Measurements from ENCODE around the gene GADD45B.

GRCh38 chr19:2431318-2432055 is 44.4 kb upstream of the GADD45B start:
- TF ChIP-seq, protein P1, sequence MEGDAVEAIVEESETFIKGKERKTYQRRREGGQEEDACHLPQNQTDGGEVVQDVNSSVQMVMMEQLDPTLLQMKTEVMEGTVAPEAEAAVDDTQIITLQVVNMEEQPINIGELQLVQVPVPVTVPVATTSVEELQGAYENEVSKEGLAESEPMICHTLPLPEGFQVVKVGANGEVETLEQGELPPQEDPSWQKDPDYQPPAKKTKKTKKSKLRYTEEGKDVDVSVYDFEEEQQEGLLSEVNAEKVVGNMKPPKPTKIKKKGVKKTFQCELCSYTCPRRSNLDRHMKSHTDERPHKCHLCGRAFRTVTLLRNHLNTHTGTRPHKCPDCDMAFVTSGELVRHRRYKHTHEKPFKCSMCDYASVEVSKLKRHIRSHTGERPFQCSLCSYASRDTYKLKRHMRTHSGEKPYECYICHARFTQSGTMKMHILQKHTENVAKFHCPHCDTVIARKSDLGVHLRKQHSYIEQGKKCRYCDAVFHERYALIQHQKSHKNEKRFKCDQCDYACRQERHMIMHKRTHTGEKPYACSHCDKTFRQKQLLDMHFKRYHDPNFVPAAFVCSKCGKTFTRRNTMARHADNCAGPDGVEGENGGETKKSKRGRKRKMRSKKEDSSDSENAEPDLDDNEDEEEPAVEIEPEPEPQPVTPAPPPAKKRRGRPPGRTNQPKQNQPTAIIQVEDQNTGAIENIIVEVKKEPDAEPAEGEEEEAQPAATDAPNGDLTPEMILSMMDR (IDR thresholded peaks at IDR 0.05), result no peak
- no peak for TF ChIP-seq POLR2A (IDR thresholded peaks at IDR 0.05)

All from thyroid gland (tissue), 4 donors.